ENCODE measurements around the gene ETV7.

The ETV7 gene

DNA sequence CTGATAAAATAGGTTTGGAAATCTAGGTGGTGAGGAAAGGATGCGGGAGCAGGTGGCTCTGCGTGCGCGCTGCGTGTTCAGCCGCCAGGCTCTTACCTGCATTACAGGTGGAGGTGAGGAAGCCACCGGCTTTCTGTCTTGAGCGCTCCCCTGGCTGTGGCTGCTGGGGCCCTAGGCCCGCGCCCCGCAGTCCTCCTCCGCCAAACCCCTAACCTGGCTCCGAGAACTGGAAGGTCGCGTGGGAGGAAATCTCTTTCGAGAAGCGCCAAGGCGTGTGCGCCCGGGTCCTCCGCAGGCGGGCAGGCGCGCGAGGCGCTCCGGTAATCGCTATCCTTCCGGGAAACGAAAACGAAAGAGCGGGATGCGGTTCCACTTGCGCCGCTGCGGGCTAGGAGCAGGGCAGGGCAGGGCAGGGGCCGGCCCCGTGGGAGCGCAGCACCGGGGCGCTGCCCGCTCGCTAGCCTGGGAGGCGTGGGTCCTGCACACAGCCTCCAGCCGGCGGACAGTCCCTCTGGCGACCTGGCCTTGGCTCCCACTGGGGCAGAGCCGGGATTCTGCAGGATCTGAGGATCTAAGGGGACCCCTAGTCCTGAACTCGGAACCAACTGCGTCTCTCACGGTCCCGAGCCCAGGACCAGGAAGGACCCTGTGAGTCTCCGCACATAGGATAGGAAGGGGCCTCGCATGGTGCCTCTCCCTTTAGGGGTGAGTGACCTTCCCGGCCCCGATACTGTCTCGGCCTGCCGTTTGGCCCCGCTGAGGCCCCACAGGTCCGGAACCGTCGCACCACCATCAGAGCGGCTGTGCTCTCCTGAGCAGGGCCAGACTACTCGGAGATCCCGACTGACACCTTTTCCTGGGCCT lies at the start of gene ETV7:
Gene ETV7 (minus strand): TSS at position 230 of the 864 bp plus-strand sequence. CDS start 128 bp downstream, at position 102.
- H3K4me3 ChIP-seq (ENCODE audit: low read depth in 1 of 2, low read length in 1 of 2): peak within 1 kb of the TSS; percentile 70 to 84
- peaks cover 16 to 24% of the 10 kb centered on the region in 2 experiments for H3K4me1 ChIP-seq (ENCODE audit: control insufficient read depth in 1 of 2, insufficient read depth in 1 of 2, low read depth in 1 of 2, low read length in 1 of 2)
- H3K36me3 ChIP-seq: no peaks in the 10 kb centered on the region
- no peaks in the 10 kb centered on the region for H3K9me3 ChIP-seq
- peaks cover 74% of the 10 kb centered on the region for H3K27me3 ChIP-seq
- peak within 1 kb of the TSS; percentile 40 for H3K27ac ChIP-seq
- TF ChIP-seq, protein P1, sequence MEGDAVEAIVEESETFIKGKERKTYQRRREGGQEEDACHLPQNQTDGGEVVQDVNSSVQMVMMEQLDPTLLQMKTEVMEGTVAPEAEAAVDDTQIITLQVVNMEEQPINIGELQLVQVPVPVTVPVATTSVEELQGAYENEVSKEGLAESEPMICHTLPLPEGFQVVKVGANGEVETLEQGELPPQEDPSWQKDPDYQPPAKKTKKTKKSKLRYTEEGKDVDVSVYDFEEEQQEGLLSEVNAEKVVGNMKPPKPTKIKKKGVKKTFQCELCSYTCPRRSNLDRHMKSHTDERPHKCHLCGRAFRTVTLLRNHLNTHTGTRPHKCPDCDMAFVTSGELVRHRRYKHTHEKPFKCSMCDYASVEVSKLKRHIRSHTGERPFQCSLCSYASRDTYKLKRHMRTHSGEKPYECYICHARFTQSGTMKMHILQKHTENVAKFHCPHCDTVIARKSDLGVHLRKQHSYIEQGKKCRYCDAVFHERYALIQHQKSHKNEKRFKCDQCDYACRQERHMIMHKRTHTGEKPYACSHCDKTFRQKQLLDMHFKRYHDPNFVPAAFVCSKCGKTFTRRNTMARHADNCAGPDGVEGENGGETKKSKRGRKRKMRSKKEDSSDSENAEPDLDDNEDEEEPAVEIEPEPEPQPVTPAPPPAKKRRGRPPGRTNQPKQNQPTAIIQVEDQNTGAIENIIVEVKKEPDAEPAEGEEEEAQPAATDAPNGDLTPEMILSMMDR (IDR thresholded peaks at IDR 0.05): peak; percentile 28

DNA sequence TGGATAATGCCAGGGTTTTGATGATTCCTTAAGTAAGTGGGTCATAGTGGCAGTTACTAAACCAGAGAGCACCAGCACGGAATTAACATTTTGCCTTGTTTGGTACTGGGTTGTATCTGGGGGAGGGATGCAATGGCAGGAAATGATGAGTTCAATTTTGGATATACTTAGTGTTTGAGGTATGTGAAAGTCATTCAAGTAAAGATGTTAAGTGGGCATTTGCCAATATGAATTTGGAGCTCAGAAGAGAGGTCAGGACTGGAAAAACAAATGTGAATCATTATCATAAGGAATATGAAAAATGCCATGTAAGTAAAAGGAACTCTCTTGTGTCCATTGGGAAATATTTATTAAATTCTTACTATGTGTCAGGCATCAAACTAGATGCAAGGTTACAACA lies 49.0 kb upstream of the ETV7 start:
- H3K9me3 ChIP-seq: no peaks in the 10 kb centered on the region
- peaks cover 9 to 16% of the 10 kb centered on the region in 2 experiments for H3K4me1 ChIP-seq (ENCODE audit: control insufficient read depth in 1 of 2, insufficient read depth in 1 of 2, low read depth in 1 of 2, low read length in 1 of 2)
- H3K36me3 ChIP-seq: no peaks in the 10 kb centered on the region
- H3K27ac ChIP-seq: no peak overlapping the region
- TF ChIP-seq, protein P1 (IDR thresholded peaks at IDR 0.05): no peak
- H3K4me3 ChIP-seq (ENCODE audit: low read depth in 1 of 2, low read length in 1 of 2): no peak overlapping the region
- H3K27me3 ChIP-seq: no peaks in the 10 kb centered on the region

DNA sequence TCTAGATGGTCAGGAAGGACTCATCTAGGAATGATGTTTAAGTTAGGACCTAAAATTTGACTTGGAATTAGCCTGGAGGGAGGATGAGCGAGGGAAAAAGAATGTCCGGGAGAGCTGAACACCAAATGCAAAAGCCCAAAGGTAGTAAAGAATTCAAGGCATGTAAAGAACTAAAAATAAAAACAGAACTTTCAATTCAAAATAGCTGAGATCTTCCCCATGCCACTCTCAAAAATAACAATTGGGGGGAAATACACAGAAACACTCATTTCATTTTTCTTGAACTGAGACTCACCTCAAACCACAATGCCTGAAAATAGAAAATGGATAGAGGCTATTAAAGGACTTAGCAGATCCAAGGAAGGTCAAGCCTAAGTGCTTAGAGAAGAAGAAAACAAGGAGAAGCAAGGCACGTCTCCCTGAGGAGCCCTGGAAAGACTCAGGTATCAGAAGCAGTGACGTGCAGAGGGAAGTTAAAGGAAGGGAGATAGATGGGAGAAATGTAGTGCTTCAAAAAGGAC lies 44.7 kb upstream of the ETV7 start:
- no peaks in the 10 kb centered on the region for H3K27me3 ChIP-seq
- no peak overlapping the region for H3K27ac ChIP-seq
- H3K9me3 ChIP-seq: no peaks in the 10 kb centered on the region
- TF ChIP-seq, protein P1 (IDR thresholded peaks at IDR 0.05): no peak
- no peaks in the 10 kb centered on the region for H3K36me3 ChIP-seq
- H3K4me1 ChIP-seq (ENCODE audit: control insufficient read depth in 1 of 2, insufficient read depth in 1 of 2, low read depth in 1 of 2, low read length in 1 of 2): no peaks in the 10 kb centered on the region
- no peak overlapping the region for H3K4me3 ChIP-seq (ENCODE audit: low read depth in 1 of 2, low read length in 1 of 2)

DNA sequence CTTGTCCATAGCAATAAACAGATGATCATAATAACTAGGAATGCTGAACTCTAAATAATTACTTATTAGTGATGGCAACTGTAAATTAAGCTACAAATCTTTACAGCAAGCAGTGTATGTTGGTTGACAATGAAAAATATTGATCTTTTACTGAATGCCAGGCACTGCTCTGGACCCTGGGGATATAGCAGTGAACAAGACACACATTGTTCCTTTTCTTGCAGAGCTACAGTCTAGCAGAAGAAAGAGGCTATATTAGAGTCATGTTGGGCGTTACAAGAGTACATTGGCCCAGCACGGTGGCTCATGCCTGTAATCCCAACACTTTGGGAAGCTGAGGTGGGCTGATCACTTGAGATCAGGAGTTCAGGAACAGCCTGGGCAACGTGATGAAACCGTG lies 43.7 kb upstream of the ETV7 start:
- Histone ChIP-seq H3K27ac (no peak overlapping the region), H3K4me3 (ENCODE audit: low read depth in 1 of 2, low read length in 1 of 2) (no peak overlapping the region), H3K9me3 (no peaks in the 10 kb centered on the region), H3K36me3 (no peaks in the 10 kb centered on the region), H3K27me3 (no peaks in the 10 kb centered on the region), H3K4me1 (ENCODE audit: control insufficient read depth in 1 of 2, insufficient read depth in 1 of 2, low read depth in 1 of 2, low read length in 1 of 2) (no peaks in the 10 kb centered on the region)
- TF ChIP-seq, protein P1 (IDR thresholded peaks at IDR 0.05): no peak

DNA sequence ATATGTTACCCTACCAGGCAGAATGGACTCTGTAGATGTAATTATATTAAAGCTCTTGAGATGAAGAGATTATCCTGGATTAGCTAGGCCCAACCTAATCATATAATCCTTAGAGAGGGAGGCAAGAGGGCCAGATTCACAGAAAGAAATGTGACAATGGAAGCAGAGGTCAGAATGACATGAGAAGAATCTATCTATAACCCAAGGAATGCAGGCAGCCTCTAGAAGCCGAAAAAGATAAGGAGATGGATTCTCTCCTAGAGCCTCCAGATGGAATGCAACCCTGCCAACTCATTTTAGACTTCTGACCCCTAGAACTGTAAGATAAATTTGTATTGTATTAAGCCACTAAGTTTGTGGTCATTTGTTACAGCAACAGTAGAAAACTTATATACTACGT lies 42.9 kb upstream of the ETV7 start:
- Histone ChIP-seq H3K27me3 (no peaks in the 10 kb centered on the region), H3K4me1 (ENCODE audit: control insufficient read depth in 1 of 2, insufficient read depth in 1 of 2, low read depth in 1 of 2, low read length in 1 of 2) (no peaks in the 10 kb centered on the region), H3K9me3 (no peaks in the 10 kb centered on the region), H3K4me3 (ENCODE audit: low read depth in 1 of 2, low read length in 1 of 2) (no peak overlapping the region), H3K36me3 (no peaks in the 10 kb centered on the region), H3K27ac (no peak overlapping the region)
- TF ChIP-seq, protein P1 (IDR thresholded peaks at IDR 0.05): no peak

Data from neutrophil (primary cell).